Right forelimb (tissue), 1 donor: Measurements from ENCODE around the gene HS6ST2.

ENCODE experiments used
- DNase-seq: peaks from one replicate; pipeline ENCODE4 v3.0.0-alpha.2; 2018

The HS6ST2 gene

DNA sequence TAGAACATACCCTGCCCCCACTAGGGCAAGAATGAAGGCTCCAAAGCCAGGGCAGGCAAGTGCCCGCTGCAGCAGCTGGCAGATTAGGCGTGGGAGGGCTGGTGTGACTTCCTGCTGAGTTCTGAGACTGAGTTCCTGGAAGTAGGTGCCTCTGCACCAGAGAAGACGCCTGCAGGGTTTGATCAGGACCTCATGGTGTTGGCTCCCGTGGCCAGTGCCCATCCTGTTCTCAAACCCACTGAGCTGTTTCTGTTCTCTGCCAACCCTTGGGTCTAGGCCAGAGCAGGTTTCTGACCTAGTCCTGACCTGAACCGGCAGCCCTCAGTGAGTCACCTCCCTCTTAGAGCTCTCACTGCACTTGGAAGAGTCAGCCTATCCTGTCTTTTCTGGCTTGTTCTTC is 220.7 kb downstream of the HS6ST2 start:
- no peak for DNase-seq

GRCh38 chrX:132732236-132732635 is 226.2 kb downstream of the HS6ST2 start:
- DNase-seq, result no peak

DNA sequence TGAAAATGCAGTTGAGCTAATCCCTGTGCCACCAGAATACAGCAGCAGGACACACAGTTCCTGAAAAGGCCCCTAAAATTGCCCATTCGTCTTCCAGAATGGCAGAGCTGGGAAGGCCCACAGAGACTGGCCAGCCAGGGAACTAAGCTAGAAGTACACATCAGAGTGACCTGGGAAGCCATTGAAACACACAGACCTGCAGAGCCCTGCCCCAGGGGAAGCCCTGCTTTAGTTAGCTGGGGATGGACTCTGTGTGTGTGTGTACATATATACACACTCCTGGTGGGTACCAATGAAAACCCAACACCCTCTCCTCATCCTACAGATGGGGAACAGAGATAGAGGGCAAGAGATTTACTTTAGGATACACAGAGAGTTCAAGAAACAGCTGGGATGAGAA is 227.7 kb downstream of the HS6ST2 start:
- no peak for DNase-seq

GRCh38 chrX:132730266-132730665 is 228.2 kb downstream of the HS6ST2 start:
- DNase-seq, result no peak

DNA sequence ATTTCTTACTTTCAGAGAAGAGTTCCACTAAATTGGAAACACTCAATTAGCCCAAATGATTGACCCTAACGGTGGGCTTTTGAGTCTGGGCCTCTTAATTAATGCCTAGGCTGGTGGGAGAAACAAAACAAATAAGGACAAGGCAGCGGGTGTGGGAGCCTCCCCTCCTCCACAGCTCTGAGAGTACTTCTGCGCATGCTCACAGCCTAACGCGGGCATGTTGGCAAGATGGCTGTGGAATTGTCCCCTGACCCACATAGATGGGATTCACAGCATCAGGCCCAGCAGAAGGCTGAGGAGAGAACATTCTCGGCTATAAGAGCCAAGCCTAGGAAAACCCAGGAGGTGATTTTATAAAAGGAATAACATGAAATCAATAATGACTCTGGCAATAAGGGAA is 230.1 kb downstream of the HS6ST2 start:
- DNase-seq, result no peak

- no peak for DNase-seq
Measured at GRCh38 chrX:132718431-132718958, 239.9 kb downstream of the HS6ST2 start.

- DNase-seq, result no peak
Measured at GRCh38 chrX:132716006-132716405, 242.4 kb downstream of the HS6ST2 start.

DNA sequence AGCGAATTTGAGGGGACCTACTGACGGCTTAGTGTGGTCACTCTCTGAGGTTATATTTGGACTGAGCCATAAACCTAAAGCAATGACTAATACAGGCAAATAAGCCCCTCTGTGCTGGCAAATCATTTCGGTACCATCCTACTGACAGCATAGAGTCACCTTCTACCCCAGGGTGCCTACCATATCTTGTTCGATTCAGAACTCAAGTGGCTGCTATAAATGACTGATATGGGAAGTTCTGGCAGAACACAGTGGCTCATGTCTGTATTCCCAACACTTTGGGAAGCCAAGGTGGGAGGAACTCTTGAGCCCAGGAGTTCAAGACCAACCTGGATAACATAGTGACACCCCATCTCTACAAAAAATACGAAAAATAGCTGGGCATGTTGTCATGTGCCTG is 243.5 kb downstream of the HS6ST2 start:
- DNase-seq, result no peak

- DNase-seq, result no peak
Measured at GRCh38 chrX:132712350-132712749, 246.1 kb downstream of the HS6ST2 start.

- no peak for DNase-seq
Measured at GRCh38 chrX:132710656-132711155, 247.7 kb downstream of the HS6ST2 start.

- DNase-seq, result no peak
Measured at GRCh38 chrX:132708529-132708928, 249.9 kb downstream of the HS6ST2 start.

GRCh38 chrX:132704769-132705168 is 253.7 kb downstream of the HS6ST2 start:
- DNase-seq, result no peak

DNA sequence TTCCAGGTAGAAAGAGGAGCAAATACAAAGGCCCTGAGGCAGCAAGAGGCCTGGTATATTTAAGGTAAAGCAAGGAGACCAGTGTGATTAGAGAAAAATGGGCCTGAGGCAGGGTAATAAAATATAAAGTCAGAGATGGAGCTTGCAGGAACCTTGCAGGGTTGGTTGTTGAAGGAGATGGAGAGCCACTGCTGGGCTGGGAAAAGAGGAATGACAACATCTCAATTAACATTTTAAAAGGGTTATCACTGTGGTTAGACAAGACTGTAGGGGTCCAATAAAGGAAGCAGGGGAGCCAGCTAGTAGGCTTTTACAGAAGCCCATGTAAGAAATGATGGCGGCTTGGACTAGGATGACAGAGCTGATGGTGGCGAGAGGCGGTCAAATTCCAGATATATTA is 264.0 kb downstream of the HS6ST2 start:
- DNase-seq, result no peak

- DNase-seq, result no peak
Measured at GRCh38 chrX:132692526-132692925, 265.9 kb downstream of the HS6ST2 start.

GRCh38 chrX:132692066-132692465 is 266.4 kb downstream of the HS6ST2 start:
- DNase-seq, result no peak

- no peak for DNase-seq
Measured at GRCh38 chrX:132689612-132690563, 268.5 kb downstream of the HS6ST2 start.

GRCh38 chrX:132685276-132685675 is 273.2 kb downstream of the HS6ST2 start:
- no peak for DNase-seq

DNA sequence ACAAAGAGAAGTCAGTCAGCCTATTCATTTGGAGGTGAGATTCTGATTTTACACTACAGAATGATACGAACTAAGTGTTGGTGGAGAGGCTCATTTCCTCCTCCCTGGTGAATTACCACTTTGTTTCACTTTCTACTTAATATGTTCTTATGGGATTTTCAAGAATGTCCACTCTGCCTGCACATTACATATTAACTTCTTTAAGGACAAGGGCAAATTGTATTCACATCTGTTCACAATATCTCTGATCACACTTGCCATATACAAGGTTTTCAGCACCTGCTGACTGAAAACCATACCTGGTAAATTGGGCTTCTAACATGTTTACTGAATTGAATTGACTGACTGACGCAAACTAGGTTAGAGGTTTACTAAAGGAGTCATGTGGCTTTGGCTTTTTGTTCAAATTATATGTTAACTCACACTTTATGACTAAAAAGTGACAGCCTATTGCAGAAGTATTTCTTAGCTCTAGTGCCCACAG is 281.2 kb downstream of the HS6ST2 start:
- DNase-seq, result no peak

- DNase-seq, result no peak
Measured at GRCh38 chrX:132676561-132677186, 281.8 kb downstream of the HS6ST2 start.

DNA sequence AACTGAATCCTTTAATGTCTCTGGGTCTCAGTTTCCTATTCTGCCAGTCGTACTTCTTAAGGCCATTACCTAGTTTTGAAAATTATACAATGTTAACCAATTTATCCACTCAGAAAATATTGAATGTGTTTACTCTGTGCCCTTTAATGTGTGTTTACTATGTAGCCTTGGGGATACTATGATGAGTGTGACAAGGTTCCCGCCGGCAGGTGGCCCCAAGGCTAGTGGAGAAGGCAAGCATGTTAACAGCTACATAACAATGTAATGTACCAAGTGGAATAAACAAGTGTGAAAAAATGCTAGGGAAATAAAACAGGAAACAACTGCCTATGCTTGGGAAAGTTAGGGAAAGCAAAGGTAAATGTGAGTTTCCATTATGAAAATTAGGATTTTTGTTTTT is 282.3 kb downstream of the HS6ST2 start:
- no peak for DNase-seq

DNA sequence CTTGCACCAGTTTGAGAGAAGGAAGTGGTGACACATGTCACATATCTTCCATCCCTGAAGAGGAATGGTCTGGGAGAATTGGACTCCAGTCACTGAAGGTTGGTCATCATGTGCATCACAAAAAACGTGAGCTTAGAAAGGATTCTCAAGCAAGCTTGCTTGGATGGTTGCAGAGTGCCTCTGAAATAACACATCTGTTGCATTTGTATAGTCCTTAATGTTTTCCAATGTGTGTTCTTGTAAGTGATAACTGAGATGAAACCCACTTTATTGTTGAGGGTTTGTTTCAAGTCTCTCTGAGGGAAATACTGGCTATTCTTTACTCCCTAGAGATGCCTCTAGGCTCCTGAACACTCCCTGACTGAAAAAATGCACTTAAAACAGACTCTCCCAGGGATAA is 285.1 kb downstream of the HS6ST2 start:
- no peak for DNase-seq

DNA sequence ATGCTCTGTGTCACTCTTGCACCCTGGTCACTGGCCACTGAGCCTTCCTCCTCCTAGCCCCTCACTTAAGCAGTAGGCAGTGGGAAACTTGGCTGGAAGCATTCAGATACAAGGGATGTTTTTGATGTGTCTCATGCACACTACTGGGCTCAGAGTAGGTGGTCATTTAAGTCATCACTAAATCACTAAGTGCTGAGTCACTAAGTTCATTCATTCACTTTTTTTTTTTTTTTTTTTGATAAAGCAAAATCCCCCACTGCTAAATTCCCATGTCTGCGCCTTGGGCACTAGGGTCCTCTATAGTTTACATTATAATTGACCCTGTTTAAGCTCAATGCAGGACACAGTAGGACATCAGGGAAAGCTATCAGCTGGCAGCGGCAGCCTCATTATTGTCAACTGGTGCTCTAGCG is 287.2 kb downstream of the HS6ST2 start:
- DNase-seq, result no peak

- no peak for DNase-seq
Measured at GRCh38 chrX:132669142-132669541, 289.3 kb downstream of the HS6ST2 start.

DNA sequence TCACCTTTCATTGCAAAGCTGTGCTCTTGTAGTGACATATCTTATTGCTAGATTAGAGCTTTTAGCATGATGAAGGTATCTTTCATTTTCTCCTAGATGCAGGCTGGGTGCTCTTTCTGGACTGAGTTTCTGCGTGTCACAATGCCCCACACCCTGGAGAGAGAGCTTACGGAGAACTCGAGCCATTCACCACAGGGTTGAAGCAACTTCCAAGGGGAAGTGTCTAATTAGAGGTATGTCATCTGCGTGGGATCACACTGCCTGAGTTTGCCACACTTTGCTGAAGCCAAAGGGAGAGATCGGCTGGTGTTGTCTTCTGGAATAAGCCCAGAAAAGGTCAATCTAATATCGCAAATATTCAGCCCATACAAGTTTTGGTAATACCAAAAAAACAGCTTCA is 290.3 kb downstream of the HS6ST2 start:
- no peak for DNase-seq
